ENCODE measurements around the gene RCVRN.

RCVRN gene

GRCh38 chr17:9916108-9916507 is 11.0 kb upstream of the RCVRN start:
- Histone ChIP-seq H3K27me3 (ENCODE audit: insufficient read depth, low read length, poor library complexity, severe bottlenecking) (no peaks in the 10 kb centered on the region), H3K4me3 (ENCODE audit: low read length, poor library complexity, severe bottlenecking) (no peak overlapping the region), H3K4me1 (ENCODE audit: insufficient read depth, low read length, poor library complexity, severe bottlenecking) (no peaks in the 10 kb centered on the region), H3K9ac (ENCODE audit: low read depth, low read length, poor library complexity, severe bottlenecking) (no peak overlapping the region), H4K20me1 (ENCODE audit: insufficient read depth, low read length, poor library complexity, severe bottlenecking) (no peaks in the 10 kb centered on the region), H3K4me2 (ENCODE audit: low read depth, low read length, poor library complexity, severe bottlenecking) (no peak overlapping the region), H2AFZ (ENCODE audit: low read length) (no peak overlapping the region), H3K36me3 (ENCODE audit: insufficient read depth, low read length) (peaks cover 56% of the 10 kb centered on the region; the same call in 1 of the 2 replicates), H3K9me3 (ENCODE audit: insufficient read depth, low read depth, low read length) (no peaks in the 10 kb centered on the region), H3F3A (ENCODE audit: low read depth) (no peaks in the 10 kb centered on the region), H3K9me2 (replicated peaks; ENCODE audit: low read depth, low read length) (no peaks in the 10 kb centered on the region), H3K79me2 (ENCODE audit: insufficient read depth, low read length) (no peaks in the 10 kb centered on the region)
- TF ChIP-seq CTCF (conservative IDR thresholded peaks at IDR 0.05; ENCODE audit: low read length) (no peak), EZH2phosphoT487 (IDR thresholded peaks at IDR 0.05; ENCODE audit: borderline replicate concordance) (no peak)

- no peaks in the 10 kb centered on the region for H3F3A ChIP-seq (ENCODE audit: low read depth)
- H3K9ac ChIP-seq (ENCODE audit: low read depth, low read length, poor library complexity, severe bottlenecking), result no peak overlapping the region
- H3K79me2 ChIP-seq (ENCODE audit: insufficient read depth, low read length), result no peaks in the 10 kb centered on the region
- H3K4me1 ChIP-seq (ENCODE audit: insufficient read depth, low read length, poor library complexity, severe bottlenecking), result no peaks in the 10 kb centered on the region
- no peaks in the 10 kb centered on the region for H3K9me2 ChIP-seq (replicated peaks; ENCODE audit: low read depth, low read length)
- no peaks in the 10 kb centered on the region for H3K27me3 ChIP-seq (ENCODE audit: insufficient read depth, low read length, poor library complexity, severe bottlenecking)
- no peaks in the 10 kb centered on the region for H4K20me1 ChIP-seq (ENCODE audit: insufficient read depth, low read length, poor library complexity, severe bottlenecking)
- H2AFZ ChIP-seq (ENCODE audit: low read length), result no peak overlapping the region
- H3K4me3 ChIP-seq (ENCODE audit: low read length, poor library complexity, severe bottlenecking), result no peak overlapping the region
- H3K9me3 ChIP-seq (ENCODE audit: insufficient read depth, low read depth, low read length), result no peaks in the 10 kb centered on the region
- H3K36me3 ChIP-seq (ENCODE audit: insufficient read depth, low read length), result peaks cover 38% of the 10 kb centered on the region; the same call in 1 of the 2 replicates
- H3K4me2 ChIP-seq (ENCODE audit: low read depth, low read length, poor library complexity, severe bottlenecking), result no peak overlapping the region
- no peak for TF ChIP-seq CTCF (conservative IDR thresholded peaks at IDR 0.05; ENCODE audit: low read length)
- no peak for TF ChIP-seq EZH2phosphoT487 (IDR thresholded peaks at IDR 0.05; ENCODE audit: borderline replicate concordance)
Observed at GRCh38 chr17:9913476-9913875, 8.4 kb upstream of the RCVRN start.

- H3K36me3 ChIP-seq (ENCODE audit: insufficient read depth, low read length), result peaks cover 27% of the 10 kb centered on the region; the same call in 1 of the 2 replicates
- no peaks in the 10 kb centered on the region for H3K27me3 ChIP-seq (ENCODE audit: insufficient read depth, low read length, poor library complexity, severe bottlenecking)
- no peak overlapping the region for H3K4me2 ChIP-seq (ENCODE audit: low read depth, low read length, poor library complexity, severe bottlenecking)
- H3K79me2 ChIP-seq (ENCODE audit: insufficient read depth, low read length), result no peaks in the 10 kb centered on the region
- H3F3A ChIP-seq (ENCODE audit: low read depth), result no peaks in the 10 kb centered on the region
- H2AFZ ChIP-seq (ENCODE audit: low read length), result no peak overlapping the region
- H4K20me1 ChIP-seq (ENCODE audit: insufficient read depth, low read length, poor library complexity, severe bottlenecking), result no peaks in the 10 kb centered on the region
- no peak overlapping the region for H3K9ac ChIP-seq (ENCODE audit: low read depth, low read length, poor library complexity, severe bottlenecking)
- TF ChIP-seq CTCF (conservative IDR thresholded peaks at IDR 0.05; ENCODE audit: low read length) (no peak), EZH2phosphoT487 (IDR thresholded peaks at IDR 0.05; ENCODE audit: borderline replicate concordance) (no peak)
- no peaks in the 10 kb centered on the region for H3K9me3 ChIP-seq (ENCODE audit: insufficient read depth, low read depth, low read length)
- no peaks in the 10 kb centered on the region for H3K4me1 ChIP-seq (ENCODE audit: insufficient read depth, low read length, poor library complexity, severe bottlenecking)
- no peaks in the 10 kb centered on the region for H3K9me2 ChIP-seq (replicated peaks; ENCODE audit: low read depth, low read length)
- no peak overlapping the region for H3K4me3 ChIP-seq (ENCODE audit: low read length, poor library complexity, severe bottlenecking)
Observed at GRCh38 chr17:9912121-9913099, 7.3 kb upstream of the RCVRN start.

Measured in Loucy (cell line).